K562 (cell line): ENCODE data around the gene TPM4. TPM values are rescaled to one million over a fixed set of nuclear protein-coding genes. Genes with fewer than 3 reads are reported as not detected.

Experiments
- CHD7 ChIP-seq: fragments of 200-600 bp; sonication (generic); IDR thresholded peaks from one replicate; pipeline ENCODE4 v1.6.1; 2012; ENCODE audit warnings: mild to moderate bottlenecking, low read depth, low read length, inconsistent platforms
- CREB1 ChIP-seq, 2 experiments: sonication (generic) in 1 of 2; formaldehyde crosslinking in 1 of 2; IDR thresholded peaks; 2 replicates each; pipeline versions ENCODE4 v1.6.1 to v1.8.0; 2012 to 2022; ENCODE audit warnings: inconsistent platforms in 1 of 2, mild to moderate bottlenecking in 1 of 2, missing genetic modification reagents in 1 of 2, moderate library complexity in 1 of 2
- FOXM1 ChIP-seq, 2 experiments: fragments of 450-650 bp in 1 of 2; sonication (generic) in 1 of 2; formaldehyde crosslinking in 1 of 2; IDR thresholded peaks; 2 replicates each; pipeline versions ENCODE4 v1.6.1 to v1.9.0; 2017 to 2022; ENCODE audit warnings: low read depth in 2 of 2, mild to moderate bottlenecking in 2 of 2, missing genetic modification reagents in 1 of 2, moderate library complexity in 1 of 2
- GTF2A2 ChIP-seq: IDR thresholded peaks from 2 replicates; pipeline ENCODE4 v1.6.1; 2016; ENCODE audit warnings: mild to moderate bottlenecking, missing genetic modification characterization, missing compliant biosample characterization
- GTF2F1 ChIP-seq: IDR thresholded peaks from 2 replicates; pipeline ENCODE4 v1.6.1; 2011; ENCODE audit warnings: low read depth, low read length, improper control_type of control experiment
- HMBOX1 ChIP-seq: sonication (generic); IDR thresholded peaks from 2 replicates; pipeline ENCODE4 v1.6.1; 2016
- KDM1A ChIP-seq, 2 experiments: fragments of 450-650 bp; IDR thresholded peaks; 2 replicates each; pipeline ENCODE4 v1.6.1; 2016; ENCODE audit warnings: mild to moderate bottlenecking in 2 of 2
- POLR2B ChIP-seq: fragments of 450-650 bp; IDR thresholded peaks from 2 replicates; pipeline ENCODE4 v1.6.1; 2018; ENCODE audit warnings: low read depth; ENCODE audit not compliant: partially characterized antibody
- SLC30A9 ChIP-seq: fragments of 250-450 bp; sonication (Bioruptor Pico); IDR thresholded peaks from 2 replicates; pipeline ENCODE4 v1.8.0; 2022; ENCODE audit warnings: mild to moderate bottlenecking, moderate library complexity
- SRSF9 ChIP-seq: fragments of 200-400 bp; formaldehyde crosslinking; IDR thresholded peaks from 2 replicates; pipeline ENCODE4 v1.6.1; 2017; ENCODE audit warnings: low read depth, low read length, borderline replicate concordance
- TARDBP ChIP-seq: fragments of 450-650 bp; IDR thresholded peaks from 2 replicates; pipeline ENCODE4 v1.6.1; 2016
- THAP7 ChIP-seq: fragments of 250-450 bp; sonication (Bioruptor Pico); IDR thresholded peaks from 2 replicates; pipeline ENCODE4 v1.5.0; 2021
- ZNF184 ChIP-seq: sonication (generic); formaldehyde crosslinking; IDR thresholded peaks from 2 replicates; pipeline ENCODE4 v1.5.0; 2020; ENCODE audit warnings: missing genetic modification reagents
- ZNF23 ChIP-seq: fragments of 250-450 bp; sonication (Bioruptor Pico); IDR thresholded peaks from 2 replicates; pipeline ENCODE4 v1.4.0; 2020; ENCODE audit warnings: mild to moderate bottlenecking
- polyA plus RNA-seq, 8 experiments: library from polyadenylated mRNA; depleted of rRNA in 4 of 8; stranded (reverse) in 5 of 8; unstranded in 3 of 8; fragments of >200 nt; fragmentation: Nextera tagmentation in 2 of 8; fragmentation: Illumina TruSeq in 1 of 8; extraction: Ambion mirVana in 2 of 8; extraction: Trizol in 1 of 8; gene quantifications; 2 replicates each; pipeline versions ENCODE4 v1.2.1 to v1.2.3, GENCODE V29; 2011 to 2014; ENCODE audit warnings: inconsistent platforms in 1 of 8, missing spikeins in 1 of 8
- total RNA-seq, 7 experiments: library from RNA; depleted of rRNA in 6 of 7; stranded (reverse); fragments of >200 nt in 6 of 7; fragmentation: Illumina TruSeq in 2 of 7; extraction: Trizol in 2 of 7; gene quantifications; 2 replicates each; pipeline versions ENCODE4 v1.2.1 to v1.2.3, GENCODE V29; 2011 to 2021; ENCODE audit warnings: low replicate concordance in 1 of 7

The TPM4 gene
- total and polyA plus RNA-seq, 9 of the 15 experiments (the other 6 are each of a cell fraction or from before 2014, with no cell fraction given): 28.1 to 111 (median 77.4) TPM

- no peak for TF ChIP-seq CHD7
- no peak for TF ChIP-seq CREB1 (IDR thresholded peaks at IDR 0.05)
- peak; percentile 22; the same call in 1 of the 2 replicates for TF ChIP-seq CREB1 (CRISPR knock-in tag; IDR thresholded peaks at IDR 0.05)
- TF ChIP-seq HMBOX1: no peak
- TF ChIP-seq FOXM1 (IDR thresholded peaks at IDR 0.05; ENCODE audit: low read depth): peak; percentile 46
- TF ChIP-seq FOXM1 (CRISPR knock-in tag; IDR thresholded peaks at IDR 0.05; ENCODE audit: low read depth): no peak
- no peak for TF ChIP-seq THAP7
- no peak for TF ChIP-seq SLC30A9 (CRISPR knock-in tag)
- TF ChIP-seq GTF2F1: no peak
- TF ChIP-seq SRSF9: no peak
- peak; percentile 91 to 94 for TF ChIP-seq KDM1A (IDR thresholded peaks at IDR 0.05)
- TF ChIP-seq ZNF184 (CRISPR knock-in tag): no peak
- no peak for TF ChIP-seq GTF2A2 (tag)
- TF ChIP-seq ZNF23 (CRISPR knock-in tag): no peak
- TF ChIP-seq POLR2B: no peak
- no peak for TF ChIP-seq TARDBP
These were observed 9.6 kb upstream of the TPM4 start (continued) for GRCh38 chr19:16066611-16067104.
